WTC11 (cell line): ENCODE measurements around the gene CEP70. TPM values are rescaled to one million over a fixed set of nuclear protein-coding genes. Genes with fewer than 3 reads are reported as not detected.

ENCODE experiments used
- ATAC-seq: fragments of 200-7000 bp; cut with Tn5 transposase; 2 replicates; pipeline ENCODE4 v1.10.0; 2021; ENCODE audit warnings: mild to moderate bottlenecking, moderate library complexity
- CTCF ChIA-PET: fragments of 300-600 bp; sonication (Branson Sonifier 250); formaldehyde crosslinking; loops from one replicate; lab custom pipeline; 2021; ENCODE audit warnings: antibody characterized with exemption; lab: Charles Lee
- POLR2A ChIA-PET: fragments of 350-600 bp; sonication (Branson Sonifier 250); formaldehyde crosslinking; loops from one replicate; lab custom pipeline; 2021; ENCODE audit warnings: antibody characterized with exemption; lab: Charles Lee
- DNase-seq: peaks from one replicate; pipeline ENCODE4 v3.0.0; 2021; ENCODE audit warnings: low spot score
- H3K27ac Mint-ChIP-seq: 2 replicates; pipeline ENCODE4 v1.8.0; 2021; ENCODE audit warnings: mixed read lengths
- H3K27me3 Mint-ChIP-seq: 2 replicates; pipeline ENCODE4 v1.8.0; 2021; ENCODE audit warnings: low read depth, mild to moderate bottlenecking, moderate library complexity, mixed read lengths
- H3K36me3 Mint-ChIP-seq: 2 replicates; pipeline ENCODE4 v1.8.0; 2021; ENCODE audit warnings: mixed read lengths
- H3K4me1 Mint-ChIP-seq: 2 replicates; pipeline ENCODE4 v1.8.0; 2022; ENCODE audit warnings: mixed read lengths
- H3K4me3 Mint-ChIP-seq: 2 replicates; pipeline ENCODE4 v1.8.0; 2021; ENCODE audit warnings: mild to moderate bottlenecking, moderate library complexity, mixed read lengths
- H3K9me3 Mint-ChIP-seq: 2 replicates; pipeline ENCODE4 v1.8.0; 2021; ENCODE audit warnings: mixed read lengths
- ARID4B ChIP-seq: sonication (generic); formaldehyde crosslinking; IDR thresholded peaks from 2 replicates; pipeline ENCODE4 v1.8.0; 2023; ENCODE audit warnings: missing genetic modification reagents, mild to moderate bottlenecking, borderline replicate concordance
- CBFB ChIP-seq: sonication (generic); formaldehyde crosslinking; IDR thresholded peaks from 2 replicates; pipeline ENCODE4 v1.8.1; 2022; ENCODE audit warnings: mild to moderate bottlenecking, low read depth, missing genetic modification reagents
- ETV6 ChIP-seq: sonication (generic); formaldehyde crosslinking; IDR thresholded peaks from 2 replicates; pipeline ENCODE4 v1.8.1; 2022; ENCODE audit warnings: mild to moderate bottlenecking, missing genetic modification reagents
- IRF1 ChIP-seq: sonication (generic); formaldehyde crosslinking; IDR thresholded peaks from 2 replicates; pipeline ENCODE4 v1.8.0; 2023; ENCODE audit warnings: missing genetic modification reagents
- NFATC4 ChIP-seq: fragments of 250-450 bp; sonication (Bioruptor Pico); IDR thresholded peaks from 2 replicates; pipeline ENCODE4 v1.9.0; 2021; ENCODE audit warnings: mild to moderate bottlenecking
- PREB ChIP-seq: sonication (generic); formaldehyde crosslinking; IDR thresholded peaks from 2 replicates; pipeline ENCODE4 v1.8.1; 2022; ENCODE audit warnings: mild to moderate bottlenecking, missing genetic modification reagents, moderate library complexity, borderline replicate concordance
- STAT6 ChIP-seq: sonication (generic); formaldehyde crosslinking; conservative IDR thresholded peaks from 2 replicates; pipeline ENCODE4 v1.8.1; 2023; ENCODE audit warnings: mild to moderate bottlenecking, low read depth, missing genetic modification reagents, moderate library complexity
- TCF7 ChIP-seq: sonication (generic); formaldehyde crosslinking; IDR thresholded peaks from 2 replicates; pipeline ENCODE4 v1.8.0; 2022; ENCODE audit warnings: mild to moderate bottlenecking, low read depth, missing genetic modification reagents, moderate library complexity
- ZBTB21 ChIP-seq: sonication (generic); formaldehyde crosslinking; IDR thresholded peaks from 2 replicates; pipeline ENCODE4 v1.8.1; 2023; ENCODE audit warnings: mild to moderate bottlenecking, missing genetic modification reagents, borderline replicate concordance
- ZNF425 ChIP-seq: fragments of 250-450 bp; sonication (Bioruptor Pico); conservative IDR thresholded peaks from 2 replicates; pipeline ENCODE4 v1.9.0; 2021; ENCODE audit warnings: mild to moderate bottlenecking
- ZNF512 ChIP-seq: sonication (generic); formaldehyde crosslinking; IDR thresholded peaks from 2 replicates; pipeline ENCODE4 v1.8.1; 2022; ENCODE audit warnings: missing genetic modification reagents, borderline replicate concordance
- total RNA-seq: library from RNA; stranded (reverse); gene quantifications from 3 replicates; pipeline ENCODE4 v1.2.3, GENCODE V29; 2021

Gene CEP70
- total RNA-seq, 1 experiment from 2014 or later = 27.2 TPM

GRCh38 chr3:138445236-138445635 is 148.8 kb downstream of the CEP70 start:
- POLR2A ChIA-PET = interaction anchor here (0.6 kb wide), 1 partner anchor 440 kb away, joined by 3 read pairs; no protein-coding TSS in a partner anchor
- no peak for TF ChIP-seq STAT6 (CRISPR knock-in tag)
- no peak for TF ChIP-seq ARID4B (CRISPR knock-in tag)
- TF ChIP-seq PREB (CRISPR knock-in tag) = no peak
- no peak for TF ChIP-seq IRF1
- no peak for TF ChIP-seq NFATC4
- TF ChIP-seq CBFB (CRISPR knock-in tag) = no peak
- TF ChIP-seq TCF7 (CRISPR knock-in tag) = no peak
- no peak for TF ChIP-seq ZNF425 (CRISPR knock-in tag)
- no peak for TF ChIP-seq ZNF512 (CRISPR knock-in tag)
- no peak for TF ChIP-seq ZBTB21 (CRISPR knock-in tag)
- no peak for TF ChIP-seq ETV6
- Mint-ChIP-seq H3K9me3 (no peaks in the 10 kb centered on the region), H3K27ac (no peak overlapping the region), H3K4me3 (no peak overlapping the region), H3K4me1 (peaks cover 6% of the 10 kb centered on the region), H3K27me3 (no peaks in the 10 kb centered on the region), H3K36me3 (no peaks in the 10 kb centered on the region)
- CTCF ChIA-PET = interaction anchor here (0.7 to 3.8 kb wide), 5 partner anchors 11 to 491 kb away, joined by 4 to 10 read pairs (median 5); partner anchors contain the start of gene ESYT3
- DNase-seq (no peak), ATAC-seq (no peak)

Other genes with a start within 250 kb of the CEP70 start
- gene MRAS, start 245.7 kb downstream of the CEP70 start, total RNA-seq = 11.1 to 14.8 TPM (median 11.7 TPM) in 3 replicates
- 4.4 to 6.4 TPM (median 5.7 TPM) in 3 replicates for gene ESYT3, start 159.6 kb downstream of the CEP70 start, total RNA-seq
- 4.8 to 6.4 TPM (median 5.4 TPM) in 3 replicates for gene FAIM, start 14.5 kb upstream of the CEP70 start, total RNA-seq
- gene PIK3CB, start 240.7 kb upstream of the CEP70 start, total RNA-seq = 36.0 to 40.0 TPM (median 38.5 TPM) in 3 replicates